Activated CD4-positive, alpha-beta memory T cell treated with anti-CD3 and anti-CD28 coated beads, Interleukin-2, amount 10 ng/mL, durations not matched to agents 7 days and 5 days (primary cell): Measurements from ENCODE around the gene APOL5. TPM values are rescaled to one million over a fixed set of nuclear protein-coding genes. Genes with fewer than 3 reads are reported as not detected.
"Not testable (repeated sequence)": the region's sequence is repeated elsewhere in the genome, so short reads cannot be mapped to it uniquely, and the experiment has no call there.

Source experiments
- CTCF ChIA-PET: fragments of 350-600 bp; sonication (Branson Sonifier 250); formaldehyde crosslinking; loops from one replicate; lab custom pipeline; 2021; ENCODE audit warnings: antibody characterized with exemption, inconsistent platforms; lab: Charles Lee
- POLR2A ChIA-PET: fragments of 350-600 bp; sonication (Branson Sonifier 250); formaldehyde crosslinking; loops from one replicate; lab custom pipeline; 2021; ENCODE audit warnings: antibody characterized with exemption; lab: Charles Lee
- DNase-seq: peaks from one replicate; pipeline ENCODE4 v3.0.0-alpha.2; 2020
- H3K27ac Mint-ChIP-seq: one replicate; pipeline ENCODE4 v1.8.0; 2021; ENCODE audit warnings: mild to moderate bottlenecking, mixed read lengths
- H3K27me3 Mint-ChIP-seq: one replicate; pipeline ENCODE4 v1.8.0; 2021; ENCODE audit warnings: mixed read lengths
- H3K36me3 Mint-ChIP-seq: one replicate; pipeline ENCODE4 v1.8.0; 2021; ENCODE audit warnings: low read depth, mixed read lengths
- H3K4me1 Mint-ChIP-seq: one replicate; pipeline ENCODE4 v1.8.0; 2021; ENCODE audit warnings: mixed read lengths
- H3K4me3 Mint-ChIP-seq: one replicate; pipeline ENCODE4 v1.8.0; 2021; ENCODE audit warnings: mild to moderate bottlenecking, mixed read lengths
- H3K9me3 Mint-ChIP-seq: one replicate; pipeline ENCODE4 v1.8.0; 2021; ENCODE audit warnings: mixed read lengths
- total RNA-seq, 2 experiments: library from RNA; stranded (reverse); gene quantifications; one replicate each; pipeline ENCODE4 v1.2.3, GENCODE V29; 2021

APOL5 gene, protein sequence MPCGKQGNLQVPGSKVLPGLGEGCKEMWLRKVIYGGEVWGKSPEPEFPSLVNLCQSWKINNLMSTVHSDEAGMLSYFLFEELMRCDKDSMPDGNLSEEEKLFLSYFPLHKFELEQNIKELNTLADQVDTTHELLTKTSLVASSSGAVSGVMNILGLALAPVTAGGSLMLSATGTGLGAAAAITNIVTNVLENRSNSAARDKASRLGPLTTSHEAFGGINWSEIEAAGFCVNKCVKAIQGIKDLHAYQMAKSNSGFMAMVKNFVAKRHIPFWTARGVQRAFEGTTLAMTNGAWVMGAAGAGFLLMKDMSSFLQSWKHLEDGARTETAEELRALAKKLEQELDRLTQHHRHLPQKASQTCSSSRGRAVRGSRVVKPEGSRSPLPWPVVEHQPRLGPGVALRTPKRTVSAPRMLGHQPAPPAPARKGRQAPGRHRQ
- not detected for total RNA-seq

DNA sequence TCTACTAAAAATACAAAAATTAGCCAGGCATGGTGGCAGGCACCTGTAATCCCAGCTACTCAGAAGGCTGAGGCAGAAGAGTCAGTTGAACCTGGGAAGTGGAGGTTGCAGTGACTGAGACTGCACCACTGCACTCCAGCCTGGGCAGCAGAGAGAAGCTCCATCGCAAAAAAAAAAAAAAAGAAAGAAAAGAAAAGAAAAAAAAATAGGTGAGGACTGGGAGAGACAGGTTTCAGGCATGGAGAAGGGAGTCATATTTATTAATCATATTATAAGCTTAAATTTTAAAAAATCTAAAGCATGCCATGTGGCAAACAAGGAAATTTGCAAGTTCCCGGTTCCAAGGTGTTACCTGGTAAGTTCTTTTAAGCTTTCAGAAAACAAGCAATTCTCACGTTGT is at the start of gene APOL5:
TSS of gene APOL5 (plus strand) at position 301 of the 400 bp plus-strand sequence. CDS start at position 301, 0 bp downstream.
- Mint-ChIP-seq H3K27ac (no peak within 1 kb of the TSS), H3K4me3 (no peak within 1 kb of the TSS), H3K27me3 (peaks cover 5% of the 10 kb centered on the region), H3K36me3 (no peaks in the 10 kb centered on the region), H3K9me3 (peaks cover 5% of the 10 kb centered on the region), H3K4me1 (no peaks in the 10 kb centered on the region)
- POLR2A ChIA-PET: no interaction called here
- DNase-seq: no peak
- CTCF ChIA-PET: interaction anchor here (0.6 kb wide), 1 partner anchor 11 kb away, joined by 3 read pairs; no protein-coding TSS in a partner anchor

DNA sequence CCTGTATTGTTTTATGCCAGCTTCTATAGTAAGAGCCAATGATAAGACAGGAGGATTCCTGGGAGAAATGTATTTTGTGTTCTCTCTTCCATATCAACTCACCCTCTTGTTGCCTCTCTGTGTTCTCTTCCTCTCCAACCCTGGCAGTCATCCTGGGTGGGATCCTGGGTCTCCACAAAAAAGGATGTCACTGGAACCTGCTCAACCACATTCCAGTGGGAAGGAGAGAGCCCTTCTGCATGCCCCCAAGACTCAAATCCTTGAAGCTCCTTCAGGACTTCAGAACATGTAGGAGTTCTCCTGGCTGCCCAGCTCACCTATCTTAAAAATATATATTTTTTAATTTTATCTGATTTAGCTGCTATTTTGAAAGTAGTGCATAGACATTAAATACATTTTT is 43.3 kb upstream of the APOL5 start:
- no peak overlapping the region for H3K4me3 Mint-ChIP-seq
- no peaks in the 10 kb centered on the region for H3K27me3 Mint-ChIP-seq
- no peak for DNase-seq
- POLR2A ChIA-PET: no interaction called here
- H3K27ac Mint-ChIP-seq: no peak overlapping the region
- H3K9me3 Mint-ChIP-seq: peaks cover 21% of the 10 kb centered on the region
- peaks cover 11% of the 10 kb centered on the region for H3K36me3 Mint-ChIP-seq
- no peaks in the 10 kb centered on the region for H3K4me1 Mint-ChIP-seq
- CTCF ChIA-PET: no interaction called here

DNA sequence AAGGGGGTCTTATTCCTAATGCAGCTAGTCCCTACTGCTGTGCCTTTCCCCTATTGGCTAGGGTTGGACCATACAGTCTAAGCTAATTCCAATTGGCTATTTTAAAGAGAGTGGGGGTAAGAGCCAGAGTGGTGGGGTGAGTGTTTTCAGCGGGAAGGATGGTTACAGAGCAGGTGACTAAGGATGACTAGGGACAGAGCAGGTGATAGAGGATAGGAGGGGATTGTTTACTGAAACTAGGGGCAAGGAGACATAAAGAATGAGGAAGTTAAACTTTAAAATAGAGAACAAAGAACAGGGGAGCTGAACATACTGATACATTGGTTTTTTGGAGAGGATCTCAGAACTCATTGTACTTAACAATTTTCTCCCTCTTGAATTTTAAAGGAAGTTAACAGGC is 41.6 kb upstream of the APOL5 start:
- H3K4me1 Mint-ChIP-seq, POLR2A ChIA-PET, H3K27me3 Mint-ChIP-seq, CTCF ChIA-PET, H3K27ac Mint-ChIP-seq, H3K4me3 Mint-ChIP-seq, DNase-seq: not testable (repeated sequence)
- Mint-ChIP-seq H3K36me3 (peaks cover 14% of the 10 kb centered on the region), H3K9me3 (peaks cover 23% of the 10 kb centered on the region)

DNA sequence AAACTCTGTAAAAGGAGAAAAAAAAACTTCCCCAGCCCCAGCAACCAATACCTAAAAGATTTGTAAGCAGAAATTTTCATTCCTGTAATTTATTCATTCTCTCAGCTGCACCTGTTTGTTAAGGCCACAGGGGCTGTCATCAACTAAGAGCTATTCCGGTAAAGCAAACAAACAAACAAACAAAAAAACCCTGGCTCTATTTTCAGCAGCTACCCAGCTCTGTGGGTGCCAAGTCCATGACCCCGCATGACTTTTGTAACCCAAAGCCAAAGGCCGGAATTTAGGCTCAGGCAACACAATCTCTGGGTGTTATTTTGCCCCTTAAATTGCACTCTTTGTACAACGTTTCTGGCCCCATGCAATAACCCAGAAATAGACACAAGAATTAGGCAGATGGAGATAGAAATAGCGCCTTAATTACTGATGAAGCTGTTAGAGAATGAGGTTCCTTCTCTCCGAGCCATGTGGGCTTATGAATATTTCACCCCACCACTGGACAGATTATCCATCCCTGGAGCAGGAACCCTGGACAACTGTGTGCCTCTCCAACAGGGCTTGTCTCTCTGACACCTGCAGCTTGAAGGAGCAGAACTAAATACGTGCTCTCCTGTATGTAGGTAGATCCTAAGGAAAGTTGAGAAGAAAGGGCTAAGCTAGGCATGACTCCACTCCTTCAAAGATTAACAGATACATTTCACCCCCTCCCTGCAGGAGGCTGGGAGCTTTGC is 40.0 kb upstream of the APOL5 start:
- H3K36me3 Mint-ChIP-seq: peaks cover 14% of the 10 kb centered on the region
- H3K9me3 Mint-ChIP-seq: peaks cover 22% of the 10 kb centered on the region

DNA sequence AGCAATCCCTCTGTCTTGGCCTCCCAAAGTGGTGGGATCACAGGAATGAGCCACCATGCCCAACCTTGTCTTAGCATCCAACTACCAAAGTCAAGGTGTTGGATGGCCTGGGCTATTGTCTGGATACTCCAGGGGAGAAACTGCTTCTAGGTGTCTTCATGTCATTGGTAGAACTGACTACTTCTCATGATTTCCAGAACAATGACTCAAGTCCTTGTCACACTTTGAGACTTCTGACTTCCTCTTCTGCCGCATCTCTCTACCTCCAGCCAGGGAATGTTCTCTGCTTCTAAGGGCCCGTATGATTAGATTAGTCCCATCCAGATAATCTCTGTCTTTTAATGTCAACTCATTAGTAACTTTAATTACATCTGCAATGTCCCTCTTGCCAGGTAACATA is 38.8 kb upstream of the APOL5 start:
- Mint-ChIP-seq H3K4me3 (no peak overlapping the region), H3K27me3 (peaks cover 1% of the 10 kb centered on the region), H3K36me3 (peaks cover 14% of the 10 kb centered on the region), H3K4me1 (no peaks in the 10 kb centered on the region), H3K9me3 (peaks cover 19% of the 10 kb centered on the region), H3K27ac (no peak overlapping the region)
- POLR2A ChIA-PET: no interaction called here
- no peak for DNase-seq
- CTCF ChIA-PET: interaction anchor here (0.6 kb wide), 1 partner anchor 113 kb away, joined by 3 read pairs; no protein-coding TSS in a partner anchor

More for the DNA sequence above, 40.0 kb upstream of the APOL5 start:
- CTCF ChIA-PET: interaction anchor here (0.6 to 0.7 kb wide), 2 partner anchors 388 to 670 kb away, joined by 3 to 5 read pairs; no protein-coding TSS in a partner anchor
- Mint-ChIP-seq H3K4me3 (no peak overlapping the region), H3K27me3 (no peaks in the 10 kb centered on the region), H3K27ac (no peak overlapping the region), H3K4me1 (no peaks in the 10 kb centered on the region)
- POLR2A ChIA-PET: interaction anchor here (0.5 to 1.2 kb wide), 2 partner anchors 17 to 289 kb away, joined by 3 to 4 read pairs; no protein-coding TSS in a partner anchor
- DNase-seq: no peak

DNA sequence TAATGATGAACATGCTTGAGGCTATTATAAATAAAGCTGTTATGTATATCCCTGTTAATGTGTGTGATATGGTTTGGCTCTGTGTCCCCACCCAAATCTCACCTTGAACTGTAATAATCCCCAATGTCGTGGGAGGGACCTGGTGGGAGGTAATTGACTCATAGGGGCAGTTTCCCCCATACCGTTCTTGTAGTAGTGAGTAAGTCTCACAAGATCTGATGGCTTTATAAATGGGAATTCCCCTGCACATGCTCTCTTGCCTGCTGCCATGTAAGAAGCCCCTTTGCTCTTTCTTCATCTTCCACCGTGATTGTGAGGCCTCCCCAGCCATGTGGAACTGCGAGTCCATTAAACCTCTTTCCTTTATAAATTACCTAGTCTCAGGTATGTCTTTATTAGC is 38.2 kb upstream of the APOL5 start:
- H3K9me3 Mint-ChIP-seq: peaks cover 18% of the 10 kb centered on the region
- peaks cover 14% of the 10 kb centered on the region for H3K36me3 Mint-ChIP-seq
- H3K4me1 Mint-ChIP-seq, H3K27ac Mint-ChIP-seq, H3K27me3 Mint-ChIP-seq, H3K4me3 Mint-ChIP-seq, DNase-seq, CTCF ChIA-PET, POLR2A ChIA-PET: not testable (repeated sequence)

DNA sequence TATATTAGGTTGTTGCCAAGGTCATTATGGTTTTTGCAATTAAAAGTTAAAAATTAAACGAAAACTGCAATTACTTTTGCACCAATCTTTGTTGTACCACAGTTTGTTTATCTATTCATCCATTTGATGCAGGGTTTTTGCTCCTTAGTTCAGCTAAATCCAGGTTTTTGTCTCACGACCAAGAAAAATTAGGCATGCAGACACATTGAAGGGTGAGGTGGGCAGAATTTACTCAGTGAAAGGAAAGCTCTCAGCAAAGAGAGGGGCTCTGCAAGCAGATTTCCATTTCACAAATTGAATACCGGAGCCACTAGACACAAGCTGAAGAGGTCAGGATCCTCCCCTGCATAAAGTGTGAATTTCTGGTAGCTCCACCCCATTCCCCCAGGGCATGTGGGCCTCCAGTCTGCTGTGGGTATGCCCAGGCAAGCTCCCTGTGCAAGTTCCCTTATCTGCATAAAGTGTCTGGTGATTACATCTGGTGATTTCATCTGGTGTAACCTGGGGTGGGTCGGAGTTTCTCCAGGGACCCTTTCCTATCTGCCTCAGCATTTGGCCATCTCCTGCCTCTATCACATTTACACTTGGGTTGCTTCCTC is 36.1 kb upstream of the APOL5 start:
- Mint-ChIP-seq H3K4me3 (no peak overlapping the region), H3K36me3 (peaks cover 7% of the 10 kb centered on the region), H3K4me1 (no peaks in the 10 kb centered on the region), H3K9me3 (peaks cover 7% of the 10 kb centered on the region), H3K27ac (no peak overlapping the region), H3K27me3 (peaks cover 2% of the 10 kb centered on the region)
- POLR2A ChIA-PET: interaction anchor here (1.4 kb wide), 1 partner anchor 9 kb away, joined by 3 read pairs; no protein-coding TSS in a partner anchor
- DNase-seq: no peak
- CTCF ChIA-PET: no interaction called here

DNA sequence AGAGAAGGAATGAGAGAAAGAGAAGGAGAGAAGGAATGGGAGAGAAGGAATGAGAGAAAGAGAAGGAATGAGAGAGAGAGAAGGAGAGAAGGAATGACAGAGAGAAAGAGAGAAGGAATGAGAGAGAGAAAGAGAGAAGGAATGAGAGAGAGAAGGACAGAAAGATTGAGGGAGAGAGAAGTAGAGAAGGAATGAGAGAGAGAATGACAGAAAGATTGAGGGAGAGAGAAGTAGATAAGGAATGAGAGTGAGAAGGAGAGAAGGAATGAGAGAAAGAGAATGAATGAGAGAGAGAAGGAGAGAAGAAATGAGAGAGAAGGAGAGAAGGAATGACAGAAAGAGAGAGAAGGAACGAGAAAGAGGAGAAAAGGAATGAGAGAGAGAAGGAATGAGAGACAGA is 34.1 kb upstream of the APOL5 start:
- no peak overlapping the region for H3K27ac Mint-ChIP-seq
- H3K36me3 Mint-ChIP-seq: peaks cover 3% of the 10 kb centered on the region
- peaks cover 5% of the 10 kb centered on the region for H3K9me3 Mint-ChIP-seq
- H3K4me1 Mint-ChIP-seq: no peaks in the 10 kb centered on the region
- H3K4me3 Mint-ChIP-seq: no peak overlapping the region
- peaks cover 2% of the 10 kb centered on the region for H3K27me3 Mint-ChIP-seq
- CTCF ChIA-PET: interaction anchor here (1.0 kb wide), 1 partner anchor 35 kb away, joined by 3 read pairs; the partner anchor contains the start of gene APOL6
- DNase-seq: no peak
- POLR2A ChIA-PET: no interaction called here

DNA sequence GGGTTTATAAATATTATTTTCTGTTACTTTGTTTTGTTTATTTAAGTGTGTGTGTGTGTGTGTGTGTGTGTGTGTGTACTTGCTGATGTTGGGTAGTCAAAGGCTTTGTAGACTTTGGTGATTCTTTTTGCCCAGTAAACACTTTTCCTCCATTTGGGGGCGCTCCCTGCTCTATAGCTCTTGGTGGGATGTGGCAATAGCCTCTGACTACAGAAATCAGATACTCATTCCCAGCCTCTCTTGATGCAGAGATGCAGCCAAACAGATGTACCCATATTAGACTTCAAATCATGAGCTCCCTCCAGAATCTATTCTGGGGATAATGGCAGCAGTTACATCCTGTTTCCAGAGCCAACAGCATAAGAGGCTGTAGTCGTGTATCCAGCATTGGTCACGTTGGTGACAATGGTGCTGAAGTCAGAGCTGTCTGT is 33.4 kb upstream of the APOL5 start:
- Mint-ChIP-seq H3K4me3 (no peak overlapping the region), H3K36me3 (peaks cover 3% of the 10 kb centered on the region), H3K4me1 (no peaks in the 10 kb centered on the region), H3K27ac (no peak overlapping the region), H3K9me3 (peaks cover 5% of the 10 kb centered on the region), H3K27me3 (peaks cover 2% of the 10 kb centered on the region)
- CTCF ChIA-PET: interaction anchor here (1.0 kb wide), 1 partner anchor 36 kb away, joined by 3 read pairs; the partner anchor contains the start of gene APOL6
- DNase-seq: no peak
- POLR2A ChIA-PET: no interaction called here

DNA sequence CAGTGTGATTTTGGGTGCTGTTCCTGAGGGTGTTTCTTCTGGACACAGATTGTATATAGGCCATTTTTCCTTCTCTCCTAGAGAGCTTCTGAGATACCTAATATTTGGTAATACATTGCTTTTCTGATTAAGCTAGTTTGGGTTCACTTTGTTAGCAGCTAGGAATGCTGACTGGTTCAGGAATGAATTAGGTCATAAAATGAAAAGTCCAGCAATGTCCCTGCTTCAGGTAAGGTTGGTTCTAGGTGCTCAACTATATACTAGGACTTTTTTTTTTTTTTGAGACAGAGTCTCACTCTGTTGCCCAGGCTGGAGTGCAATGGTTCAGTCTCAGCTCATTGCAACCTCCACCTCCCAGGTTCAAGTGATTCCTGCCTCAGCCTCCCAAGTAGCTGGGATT is 32.9 kb upstream of the APOL5 start:
- H3K4me3 Mint-ChIP-seq: no peak overlapping the region
- DNase-seq: no peak
- H3K27ac Mint-ChIP-seq: no peak overlapping the region
- peaks cover 2% of the 10 kb centered on the region for H3K27me3 Mint-ChIP-seq
- peaks cover 5% of the 10 kb centered on the region for H3K9me3 Mint-ChIP-seq
- peaks cover 3% of the 10 kb centered on the region for H3K36me3 Mint-ChIP-seq
- no peaks in the 10 kb centered on the region for H3K4me1 Mint-ChIP-seq
- ChIA-PET POLR2A (no interaction called here), CTCF (interaction anchor here (1.0 kb wide), 1 partner anchor 37 kb away, joined by 3 read pairs; the partner anchor contains the start of gene APOL6)

DNA sequence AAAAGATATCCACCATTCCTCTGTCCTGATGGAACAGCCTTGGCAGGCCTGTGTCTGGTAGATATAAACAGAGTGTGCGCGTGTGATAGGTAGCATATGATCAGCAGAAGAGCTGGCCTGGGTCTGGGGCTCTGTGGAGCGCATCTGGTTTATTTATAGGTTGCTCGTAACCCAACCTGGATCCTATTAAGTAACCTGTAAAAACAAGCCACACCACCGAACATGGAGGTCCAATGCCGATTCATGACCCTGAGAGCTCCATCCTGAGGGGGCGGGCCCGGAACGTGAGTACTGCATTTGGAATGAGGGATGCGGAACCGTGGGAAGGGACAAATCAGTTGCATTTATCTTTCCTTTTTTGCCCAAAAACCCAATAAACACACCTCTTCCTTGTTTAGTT is 31.9 kb upstream of the APOL5 start:
- CTCF ChIA-PET: no interaction called here
- H3K27me3 Mint-ChIP-seq: peaks cover 2% of the 10 kb centered on the region
- H3K27ac Mint-ChIP-seq: no peak overlapping the region
- no peak overlapping the region for H3K4me3 Mint-ChIP-seq
- no peak for DNase-seq
- H3K36me3 Mint-ChIP-seq: peaks cover 2% of the 10 kb centered on the region
- no peaks in the 10 kb centered on the region for H3K4me1 Mint-ChIP-seq
- POLR2A ChIA-PET: no interaction called here
- peaks cover 4% of the 10 kb centered on the region for H3K9me3 Mint-ChIP-seq

DNA sequence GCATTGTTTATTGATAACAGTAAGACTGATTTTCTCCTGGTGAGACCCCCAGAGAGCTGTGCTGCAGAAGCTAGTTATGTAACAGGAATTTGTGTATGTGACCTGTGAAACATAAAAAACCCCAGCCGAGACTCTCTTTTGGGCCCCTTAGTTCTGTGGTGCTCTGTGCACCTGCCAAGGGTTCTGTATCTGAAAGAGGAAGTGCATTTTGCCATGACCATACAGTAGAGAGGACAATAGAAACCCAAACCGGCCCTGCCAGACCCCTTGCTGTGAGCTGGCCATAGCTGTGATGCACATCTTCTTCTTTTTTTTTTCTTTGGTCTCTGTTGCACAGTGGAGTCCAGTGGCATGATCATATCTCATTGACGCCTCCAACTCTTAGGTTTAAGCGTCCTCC is 31.4 kb upstream of the APOL5 start:
- Mint-ChIP-seq H3K27ac (no peak overlapping the region), H3K9me3 (peaks cover 2% of the 10 kb centered on the region), H3K4me1 (no peaks in the 10 kb centered on the region), H3K36me3 (no peaks in the 10 kb centered on the region), H3K4me3 (no peak overlapping the region), H3K27me3 (peaks cover 2% of the 10 kb centered on the region)
- DNase-seq: no peak
- ChIA-PET POLR2A (no interaction called here), CTCF (no interaction called here)

DNA sequence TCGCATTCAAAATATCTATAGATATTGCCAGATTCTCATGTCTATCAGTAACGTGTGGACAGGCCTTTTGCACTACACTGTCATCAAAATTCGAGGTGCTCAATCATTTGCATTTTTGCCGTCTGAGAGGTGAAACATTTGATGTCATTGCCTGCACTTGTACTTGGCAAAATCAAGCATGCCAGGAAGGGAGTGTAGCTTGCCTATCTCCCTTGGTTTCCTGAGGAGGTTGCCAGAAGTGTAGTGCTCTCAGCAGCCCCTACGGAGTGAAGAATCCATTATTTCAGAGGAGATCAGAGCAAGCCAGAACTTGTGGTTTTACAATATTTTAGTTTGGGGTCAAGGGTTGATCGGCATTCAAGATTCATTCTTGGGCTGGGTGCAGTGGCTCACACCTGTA is 30.2 kb upstream of the APOL5 start:
- POLR2A ChIA-PET: no interaction called here
- CTCF ChIA-PET: no interaction called here
- Mint-ChIP-seq H3K4me1 (no peaks in the 10 kb centered on the region), H3K27ac (no peak overlapping the region), H3K27me3 (peaks cover 2% of the 10 kb centered on the region), H3K36me3 (no peaks in the 10 kb centered on the region), H3K9me3 (no peaks in the 10 kb centered on the region), H3K4me3 (no peak overlapping the region)
- no peak for DNase-seq
